HL-60/S4 treated with phorbol 12-myristate 13-acetate at 8.2 ng/mL for 4 days and 3 days (cell line): ENCODE measurements around the gene CRISPLD2.
"Not testable (repeated sequence)": the region's sequence is repeated elsewhere in the genome, so short reads cannot be mapped to it uniquely, and the experiment has no call there.

Experiments
- in situ Hi-C: fragments of 300-500 bp; cut with MboI; formaldehyde crosslinking; loops from 2 replicates; pipeline ENCODE4 v1.15.0; 2022; ENCODE audit warnings: low sequenced_read_pairs

Gene CRISPLD2

DNA sequence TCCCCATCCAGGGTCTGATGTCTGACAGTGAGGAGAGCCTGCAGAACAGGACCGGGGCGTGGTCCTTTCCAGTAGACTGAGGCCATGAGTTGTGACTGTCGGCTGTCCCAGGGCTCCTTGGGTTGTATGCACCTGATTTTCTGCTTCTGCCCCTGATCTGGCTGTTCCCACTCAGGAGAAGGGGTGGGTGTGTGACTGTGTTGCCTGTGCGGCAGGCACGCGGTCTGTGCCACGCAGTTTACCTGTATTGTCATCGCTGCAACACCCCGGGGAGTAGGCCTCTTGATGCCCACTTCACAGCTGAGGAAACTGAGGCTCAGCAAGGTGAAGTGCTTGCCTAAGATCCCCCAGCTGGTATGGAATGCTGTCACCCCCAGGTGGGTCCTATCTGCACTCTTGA, 1.4 kb downstream of the CRISPLD2 start:
- in situ Hi-C loops, result no loop called here

DNA sequence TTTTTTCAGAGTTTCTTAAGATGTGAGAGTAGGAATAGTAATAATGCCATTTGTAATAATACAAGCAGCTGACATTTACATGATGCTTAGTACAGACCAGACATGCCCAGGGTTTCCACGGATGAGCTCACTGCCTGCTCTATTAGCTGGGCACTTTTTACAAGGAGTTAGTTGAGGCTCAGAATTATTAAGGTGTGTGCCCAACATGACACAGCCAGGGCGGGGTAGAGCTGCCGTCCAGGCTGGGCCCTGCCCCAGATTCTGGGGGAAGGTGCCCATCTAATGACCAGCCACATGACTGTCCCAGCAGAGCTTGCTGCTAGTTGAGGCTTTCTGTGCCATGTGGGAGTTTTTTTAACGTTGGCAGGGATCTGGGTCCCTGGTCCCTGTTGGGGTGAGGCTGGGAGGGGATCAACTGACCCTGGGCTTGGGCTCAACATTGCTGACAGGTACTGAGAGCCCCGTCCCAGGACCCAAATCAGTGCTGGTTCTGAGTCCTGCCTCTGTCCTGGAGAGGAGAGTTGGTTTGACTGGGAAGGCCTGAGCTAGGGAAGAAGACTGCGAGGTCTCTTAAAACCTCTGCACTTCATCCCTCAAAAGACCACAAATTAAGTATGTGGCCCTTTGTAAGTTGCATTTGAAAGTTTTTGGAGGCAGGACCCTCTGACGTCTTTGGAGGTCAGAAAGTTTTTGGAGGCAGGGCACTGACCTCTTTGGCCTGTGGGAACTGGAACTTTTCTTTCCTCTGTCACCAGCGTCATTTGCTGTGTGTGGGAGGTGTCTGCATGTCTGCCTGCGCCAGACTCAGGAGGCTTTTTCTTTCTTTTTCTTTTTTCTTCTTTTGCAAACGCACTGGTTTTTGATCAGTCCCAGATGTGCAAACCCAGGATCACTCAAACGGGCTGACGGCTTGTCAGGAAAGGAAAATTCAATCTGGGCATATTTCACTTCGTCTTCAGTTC, 2.2 kb downstream of the CRISPLD2 start:
- in situ Hi-C loops, result no loop called here

DNA sequence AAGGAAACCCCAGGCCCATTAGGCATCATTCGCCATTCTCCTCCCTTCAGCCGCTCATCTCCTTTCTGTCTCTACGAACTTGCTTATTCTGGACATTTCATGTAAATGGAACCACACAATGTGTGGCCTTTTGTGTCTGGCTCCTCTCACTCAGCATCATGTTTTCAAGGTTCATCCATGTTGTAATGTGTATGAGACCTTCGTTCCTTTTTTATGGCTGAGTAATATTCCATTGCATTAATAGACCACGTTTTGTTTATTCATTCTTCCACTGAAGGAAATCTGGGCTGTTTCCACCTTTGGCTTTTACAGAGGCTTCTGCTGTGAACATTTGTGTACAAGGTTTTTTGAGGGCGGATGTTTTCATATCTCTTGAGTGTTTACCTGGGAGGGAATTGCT, 3.2 kb downstream of the CRISPLD2 start:
- in situ Hi-C loops, result no loop called here

GRCh38 chr16:84823484-84823883, 3.7 kb downstream of the CRISPLD2 start:
- in situ Hi-C loops, result no loop called here

GRCh38 chr16:84823926-84824325, 4.1 kb downstream of the CRISPLD2 start:
- in situ Hi-C loops, result no loop called here

GRCh38 chr16:84825896-84826557, 6.2 kb downstream of the CRISPLD2 start:
- in situ Hi-C loops, result no loop called here

- in situ Hi-C loops, result no loop called here
These were observed 6.8 kb downstream of the CRISPLD2 start for GRCh38 chr16:84826558-84826941.

DNA sequence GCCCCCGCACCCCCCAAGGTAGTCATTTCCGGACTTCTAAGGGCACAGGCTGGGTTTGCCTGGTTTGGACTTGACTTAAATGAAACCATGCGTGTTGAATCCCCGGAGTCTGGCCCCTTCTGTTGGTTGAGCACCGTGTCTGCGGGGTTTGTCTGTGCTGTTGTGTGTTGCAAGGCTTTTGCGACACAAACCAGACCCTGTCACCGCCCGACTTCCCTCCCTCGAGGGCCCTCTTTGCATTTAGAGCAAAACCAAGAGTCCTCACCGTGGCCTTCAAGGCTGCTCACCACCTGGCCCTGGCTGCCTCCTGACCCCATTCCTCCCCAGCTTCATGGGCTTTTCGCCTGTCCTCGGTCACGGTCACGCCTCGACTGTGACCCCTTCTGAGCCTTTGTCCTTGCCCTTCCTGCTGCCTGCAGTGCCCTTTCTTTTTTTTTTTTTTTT, 7.4 kb downstream of the CRISPLD2 start:
- in situ Hi-C loops, result no loop called here

DNA sequence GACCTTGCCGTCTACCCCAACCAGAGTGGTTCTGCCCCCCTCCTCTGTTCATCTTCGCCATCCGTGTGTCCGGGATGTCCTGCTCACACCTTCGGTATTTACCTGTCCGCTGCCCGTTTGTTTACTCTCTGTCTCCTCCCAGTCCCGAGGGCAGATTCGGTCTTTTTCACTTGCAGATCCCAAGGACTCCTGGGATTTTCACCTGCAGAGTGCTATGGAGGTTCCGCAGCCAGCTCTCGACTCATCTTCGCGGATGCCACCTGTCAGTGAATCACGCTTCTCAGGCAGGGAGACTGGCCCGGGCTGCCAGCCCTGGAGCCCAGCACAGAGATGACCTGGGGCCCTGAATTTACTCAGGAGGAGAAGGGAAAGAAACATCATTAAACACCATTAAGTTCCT, 8.1 kb downstream of the CRISPLD2 start:
- in situ Hi-C loops, result no loop called here

DNA sequence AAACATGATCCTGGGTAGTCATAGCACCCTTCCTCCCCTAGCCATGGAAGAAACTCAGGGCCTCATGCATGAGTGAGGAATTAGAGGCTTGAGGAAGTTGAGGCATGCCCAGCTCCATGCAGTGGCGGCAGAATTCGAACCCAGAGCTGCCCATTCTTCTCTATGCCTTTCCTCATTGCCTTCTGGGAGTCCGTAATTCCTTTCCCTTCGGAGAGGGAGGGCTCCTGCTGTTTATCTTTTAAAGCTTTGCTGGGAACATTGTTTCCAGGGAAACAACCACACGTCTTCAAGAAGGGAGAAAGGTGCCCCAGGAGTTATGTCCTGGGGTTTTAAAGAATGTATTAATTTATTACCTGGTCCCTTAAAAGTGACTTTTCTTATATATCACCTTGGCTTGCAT, 8.5 kb downstream of the CRISPLD2 start:
- in situ Hi-C loops, result no loop called here

DNA sequence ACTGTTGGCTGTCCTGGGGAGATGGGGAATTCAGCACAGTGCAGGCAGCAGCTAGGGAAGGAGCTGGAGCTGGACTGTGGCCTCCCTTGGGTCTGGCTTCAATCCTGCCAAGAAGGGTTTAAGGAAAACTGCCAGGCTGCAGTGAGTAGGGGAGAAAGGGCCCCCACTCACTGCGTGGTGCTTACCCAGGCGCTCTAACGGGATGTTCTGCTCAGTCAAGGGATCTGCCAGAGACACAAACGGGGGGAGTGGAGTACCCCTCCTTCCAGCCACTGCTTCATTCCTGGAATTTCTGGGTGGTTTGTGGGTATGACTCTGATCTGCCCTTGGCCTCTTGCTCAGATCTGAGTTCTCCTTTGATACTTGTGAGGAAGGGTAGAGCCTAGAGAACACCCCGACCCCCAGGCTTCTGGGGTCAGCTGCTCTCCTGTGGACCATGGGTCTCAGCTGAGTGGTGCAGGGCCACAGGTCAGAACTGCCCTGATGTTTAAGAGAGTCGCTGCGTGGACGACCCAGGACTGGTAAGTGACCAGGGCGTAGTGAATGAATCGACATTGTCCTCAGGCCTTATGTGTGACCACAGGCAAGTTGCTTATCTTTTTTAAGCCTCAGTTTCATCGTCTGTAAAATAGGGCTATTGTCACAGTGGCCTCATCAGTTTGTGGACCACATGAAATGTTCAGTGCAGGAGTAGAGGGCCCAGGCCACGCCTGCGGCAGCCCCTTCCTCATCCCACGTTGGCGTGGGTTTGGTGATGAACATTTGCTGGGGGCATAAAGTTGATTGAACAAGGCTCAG, 9.6 kb downstream of the CRISPLD2 start:
- in situ Hi-C loops, result no loop called here

DNA sequence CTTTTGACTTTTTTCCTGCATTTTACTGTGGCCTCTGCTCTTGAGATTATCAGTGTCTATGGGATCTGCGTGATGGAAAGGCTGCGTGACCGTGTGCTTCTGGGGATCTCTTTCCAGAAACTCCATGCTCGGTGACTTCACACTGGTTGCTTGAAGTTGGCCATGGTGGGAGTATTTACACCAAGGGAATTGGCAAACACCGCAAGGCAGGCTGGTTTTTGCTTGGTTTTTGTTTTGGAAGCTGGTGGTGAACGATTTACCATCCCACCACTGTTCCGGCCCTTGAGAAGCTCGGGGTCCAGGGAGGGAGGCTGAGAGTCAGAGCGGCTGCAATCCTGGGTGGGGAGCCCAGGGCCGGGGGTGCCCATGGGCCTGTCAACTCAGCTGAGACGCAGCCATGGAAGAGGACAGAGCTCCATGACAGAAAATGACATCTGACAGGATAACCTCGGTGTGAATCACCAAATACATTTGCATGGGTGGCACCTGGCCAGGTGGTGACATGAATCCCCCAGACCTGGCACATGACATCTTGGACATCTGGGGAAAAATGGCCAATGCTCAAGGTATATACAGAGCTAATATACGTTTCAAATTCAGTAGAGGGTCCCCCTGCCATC, 11.1 kb downstream of the CRISPLD2 start:
- in situ Hi-C loops, result no loop called here

GRCh38 chr16:84831728-84832127, 11.9 kb downstream of the CRISPLD2 start:
- in situ Hi-C loops, result not testable (repeated sequence)

- in situ Hi-C loops, result no loop called here
These were observed 12.8 kb downstream of the CRISPLD2 start for GRCh38 chr16:84832488-84833143.

DNA sequence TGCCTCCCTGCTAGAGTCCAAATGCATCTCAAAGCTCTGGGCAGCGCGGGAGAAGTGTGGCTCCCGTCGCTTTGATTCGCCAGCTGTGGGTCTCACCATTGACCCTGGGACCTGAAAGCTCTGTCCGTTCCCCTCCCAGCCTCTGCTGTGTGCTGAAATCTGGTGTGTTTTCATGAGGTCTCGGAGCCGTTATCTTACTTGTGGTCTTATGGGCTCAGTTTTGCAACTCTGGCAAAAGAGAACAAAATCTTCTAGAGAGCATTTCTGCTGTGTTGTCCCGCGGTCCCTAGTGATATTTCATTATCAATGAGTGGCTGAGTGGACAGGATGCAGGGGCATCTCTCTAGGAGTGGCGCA, 13.3 kb downstream of the CRISPLD2 start:
- in situ Hi-C loops, result no loop called here

- in situ Hi-C loops, result no loop called here
These were observed 14.0 kb downstream of the CRISPLD2 start for GRCh38 chr16:84833542-84834402.

- in situ Hi-C loops, result no loop called here
These were observed 14.6 kb downstream of the CRISPLD2 start for GRCh38 chr16:84834403-84834772.

GRCh38 chr16:84836234-84836647, 16.5 kb downstream of the CRISPLD2 start:
- in situ Hi-C loops, result no loop called here

DNA sequence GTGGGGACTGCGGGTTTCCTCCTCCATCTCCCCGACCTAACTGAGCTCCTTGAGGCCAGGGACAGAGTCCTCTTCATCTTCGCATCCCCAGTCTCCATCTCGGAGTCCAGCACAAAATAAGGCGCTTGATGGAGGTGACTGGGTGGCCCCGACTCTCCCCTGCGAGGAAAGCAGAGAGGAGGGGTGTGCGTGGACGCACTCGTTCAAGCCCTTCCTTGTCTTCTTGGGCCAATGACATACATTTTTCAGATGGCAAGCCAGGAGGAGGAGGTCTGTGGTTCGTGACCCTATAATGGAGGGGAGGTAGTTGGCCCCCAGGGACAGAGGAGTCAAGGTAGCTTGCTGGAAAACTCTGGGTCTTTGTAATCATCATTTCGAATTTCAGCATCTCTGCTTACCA, 17.2 kb downstream of the CRISPLD2 start:
- in situ Hi-C loops, result no loop called here
